ENCODE data around the gene CIBAR2.

The CIBAR2 gene

GRCh38 chr16:85072947-85073346, 39.3 kb downstream of the CIBAR2 start:
- no peak overlapping the region for H2BK5ac ChIP-seq (ENCODE audit: low read depth, low read length, poor library complexity, severe bottlenecking)
- no peaks in the 10 kb centered on the region for H3K9me3 ChIP-seq (ENCODE audit: control insufficient read depth, low read length)
- H3K36me3 ChIP-seq (ENCODE audit: control insufficient read depth in 1 of 2, insufficient read depth in 2 of 2, low read depth in 1 of 2, low read length in 2 of 2), result peaks cover 39 to 58% of the 10 kb centered on the region in 2 experiments
- no peak for DNase-seq
- no peak overlapping the region for H3K4ac ChIP-seq (ENCODE audit: low read depth in 1 of 2, low read length in 2 of 2)
- H3K18ac ChIP-seq (ENCODE audit: low read depth in 1 of 2, low read length in 2 of 2), result no peak overlapping the region
- no peak overlapping the region for H3K27ac ChIP-seq (ENCODE audit: low read length, poor library complexity, severe bottlenecking)
- 94% methylated on average over 11 of the region's 13 CpGs for WGBS
- no peaks in the 10 kb centered on the region for H3K4me1 ChIP-seq (ENCODE audit: control insufficient read depth, insufficient read depth, low read depth, low read length)
- no peak overlapping the region for H2BK15ac ChIP-seq (ENCODE audit: low read depth, poor library complexity, severe bottlenecking)
- H4K8ac ChIP-seq (ENCODE audit: low read length), result no peak overlapping the region
- no peaks in the 10 kb centered on the region for H3K27me3 ChIP-seq (ENCODE audit: control insufficient read depth in 1 of 2, insufficient read depth in 1 of 2, low read length in 2 of 2)
- H2AK5ac ChIP-seq (ENCODE audit: low read length, severe bottlenecking), result no peak overlapping the region
- no peak overlapping the region for H3K4me2 ChIP-seq (ENCODE audit: low read length, poor library complexity, severe bottlenecking)
- H3K23ac ChIP-seq (ENCODE audit: low read length in 2 of 2), result no peak overlapping the region
- no peak overlapping the region for H3K14ac ChIP-seq (ENCODE audit: low read length in 2 of 2)
- H2BK120ac ChIP-seq (ENCODE audit: low read depth, low read length), result no peak overlapping the region
- peak overlapping the region; percentile 63 for H3K9ac ChIP-seq (ENCODE audit: low read length)
- no peak overlapping the region for H2BK12ac ChIP-seq (ENCODE audit: low read length in 2 of 2)
- H4K91ac ChIP-seq (ENCODE audit: low read length), result no peak overlapping the region
- no peaks in the 10 kb centered on the region for H3K79me1 ChIP-seq (replicated peaks; ENCODE audit: low read length, poor library complexity, severe bottlenecking)
- H2AFZ ChIP-seq (ENCODE audit: low read depth, low read length), result no peak overlapping the region
- peak overlapping the region in 1 of 2 experiments; percentile 7 for H3K4me3 ChIP-seq (ENCODE audit: insufficient read depth in 1 of 2, low read depth in 1 of 2, low read length in 2 of 2)

GRCh38 chr16:85072076-85072860, 40.0 kb downstream of the CIBAR2 start:
- Histone ChIP-seq H2AK5ac (ENCODE audit: low read length, severe bottlenecking) (no peak overlapping the region), H3K4ac (ENCODE audit: low read depth in 1 of 2, low read length in 2 of 2) (no peak overlapping the region), H3K27me3 (ENCODE audit: control insufficient read depth in 1 of 2, insufficient read depth in 1 of 2, low read length in 2 of 2) (no peaks in the 10 kb centered on the region), H3K18ac (ENCODE audit: low read depth in 1 of 2, low read length in 2 of 2) (no peak overlapping the region), H3K9ac (ENCODE audit: low read length) (peak overlapping the region; percentile 55), H3K9me3 (ENCODE audit: control insufficient read depth, low read length) (no peaks in the 10 kb centered on the region), H3K27ac (ENCODE audit: low read length, poor library complexity, severe bottlenecking) (no peak overlapping the region), H3K36me3 (ENCODE audit: control insufficient read depth in 1 of 2, insufficient read depth in 2 of 2, low read depth in 1 of 2, low read length in 2 of 2) (peaks cover 38 to 59% of the 10 kb centered on the region in 2 experiments), H2BK12ac (ENCODE audit: low read length in 2 of 2) (no peak overlapping the region), H3K79me1 (replicated peaks; ENCODE audit: low read length, poor library complexity, severe bottlenecking) (peaks cover 1% of the 10 kb centered on the region), H2BK5ac (ENCODE audit: low read depth, low read length, poor library complexity, severe bottlenecking) (no peak overlapping the region), H3K14ac (ENCODE audit: low read length in 2 of 2) (no peak overlapping the region), H2BK120ac (ENCODE audit: low read depth, low read length) (no peak overlapping the region), H3K4me3 (ENCODE audit: insufficient read depth in 1 of 2, low read depth in 1 of 2, low read length in 2 of 2) (peak overlapping the region in 1 of 2 experiments; percentile 7), H3K4me2 (ENCODE audit: low read length, poor library complexity, severe bottlenecking) (no peak overlapping the region), H2BK15ac (ENCODE audit: low read depth, poor library complexity, severe bottlenecking) (no peak overlapping the region), H3K23ac (ENCODE audit: low read length in 2 of 2) (no peak overlapping the region), H4K8ac (ENCODE audit: low read length) (no peak overlapping the region), H4K91ac (ENCODE audit: low read length) (no peak overlapping the region), H2AFZ (ENCODE audit: low read depth, low read length) (no peak overlapping the region), H3K4me1 (ENCODE audit: control insufficient read depth, insufficient read depth, low read depth, low read length) (no peaks in the 10 kb centered on the region)
- DNase-seq, result no peak
- WGBS, result 98% methylated on average over 6 of the region's 8 CpGs

- H3K9ac ChIP-seq (ENCODE audit: low read length), result no peak overlapping the region
- 96% methylated on average over 7 of the region's 7 CpGs for WGBS
- H2BK5ac ChIP-seq (ENCODE audit: low read depth, low read length, poor library complexity, severe bottlenecking), result no peak overlapping the region
- no peak overlapping the region for H3K23ac ChIP-seq (ENCODE audit: low read length in 2 of 2)
- no peak overlapping the region for H3K14ac ChIP-seq (ENCODE audit: low read length in 2 of 2)
- H4K8ac ChIP-seq (ENCODE audit: low read length), result no peak overlapping the region
- H3K9me3 ChIP-seq (ENCODE audit: control insufficient read depth, low read length), result no peaks in the 10 kb centered on the region
- no peak overlapping the region for H2BK12ac ChIP-seq (ENCODE audit: low read length in 2 of 2)
- no peaks in the 10 kb centered on the region for H3K27me3 ChIP-seq (ENCODE audit: control insufficient read depth in 1 of 2, insufficient read depth in 1 of 2, low read length in 2 of 2)
- H3K36me3 ChIP-seq (ENCODE audit: control insufficient read depth in 1 of 2, insufficient read depth in 2 of 2, low read depth in 1 of 2, low read length in 2 of 2), result peaks cover 32 to 46% of the 10 kb centered on the region in 2 experiments
- peaks cover 1% of the 10 kb centered on the region for H3K79me1 ChIP-seq (replicated peaks; ENCODE audit: low read length, poor library complexity, severe bottlenecking)
- DNase-seq, result no peak
- no peak overlapping the region for H3K18ac ChIP-seq (ENCODE audit: low read depth in 1 of 2, low read length in 2 of 2)
- no peak overlapping the region for H4K91ac ChIP-seq (ENCODE audit: low read length)
- no peak overlapping the region for H3K27ac ChIP-seq (ENCODE audit: low read length, poor library complexity, severe bottlenecking)
- no peak overlapping the region for H2BK15ac ChIP-seq (ENCODE audit: low read depth, poor library complexity, severe bottlenecking)
- H3K4me2 ChIP-seq (ENCODE audit: low read length, poor library complexity, severe bottlenecking), result no peak overlapping the region
- no peak overlapping the region for H2BK120ac ChIP-seq (ENCODE audit: low read depth, low read length)
- H2AFZ ChIP-seq (ENCODE audit: low read depth, low read length), result no peak overlapping the region
- no peak overlapping the region for H3K4ac ChIP-seq (ENCODE audit: low read depth in 1 of 2, low read length in 2 of 2)
- peaks cover 1% of the 10 kb centered on the region for H3K4me1 ChIP-seq (ENCODE audit: control insufficient read depth, insufficient read depth, low read depth, low read length)
- H2AK5ac ChIP-seq (ENCODE audit: low read length, severe bottlenecking), result no peak overlapping the region
- no peak overlapping the region for H3K4me3 ChIP-seq (ENCODE audit: insufficient read depth in 1 of 2, low read depth in 1 of 2, low read length in 2 of 2)
Measured at GRCh38 chr16:85069171-85069570, 43.1 kb downstream of the CIBAR2 start.

GRCh38 chr16:85068746-85069145, 43.5 kb downstream of the CIBAR2 start:
- H3K4me2 ChIP-seq (ENCODE audit: low read length, poor library complexity, severe bottlenecking), result no peak overlapping the region
- H3K36me3 ChIP-seq (ENCODE audit: control insufficient read depth in 1 of 2, insufficient read depth in 2 of 2, low read depth in 1 of 2, low read length in 2 of 2), result peaks cover 32 to 46% of the 10 kb centered on the region in 2 experiments
- H3K79me1 ChIP-seq (replicated peaks; ENCODE audit: low read length, poor library complexity, severe bottlenecking), result peaks cover 1% of the 10 kb centered on the region
- H2AK5ac ChIP-seq (ENCODE audit: low read length, severe bottlenecking), result no peak overlapping the region
- no peak overlapping the region for H3K9ac ChIP-seq (ENCODE audit: low read length)
- H3K14ac ChIP-seq (ENCODE audit: low read length in 2 of 2), result no peak overlapping the region
- H3K4me3 ChIP-seq (ENCODE audit: insufficient read depth in 1 of 2, low read depth in 1 of 2, low read length in 2 of 2), result no peak overlapping the region
- no peak overlapping the region for H3K18ac ChIP-seq (ENCODE audit: low read depth in 1 of 2, low read length in 2 of 2)
- H3K9me3 ChIP-seq (ENCODE audit: control insufficient read depth, low read length), result no peaks in the 10 kb centered on the region
- H2BK120ac ChIP-seq (ENCODE audit: low read depth, low read length), result no peak overlapping the region
- H2BK12ac ChIP-seq (ENCODE audit: low read length in 2 of 2), result no peak overlapping the region
- H3K27me3 ChIP-seq (ENCODE audit: control insufficient read depth in 1 of 2, insufficient read depth in 1 of 2, low read length in 2 of 2), result no peaks in the 10 kb centered on the region
- H4K8ac ChIP-seq (ENCODE audit: low read length), result no peak overlapping the region
- WGBS, result 97% methylated on average over 8 of the region's 8 CpGs
- no peak overlapping the region for H2BK5ac ChIP-seq (ENCODE audit: low read depth, low read length, poor library complexity, severe bottlenecking)
- H2BK15ac ChIP-seq (ENCODE audit: low read depth, poor library complexity, severe bottlenecking), result no peak overlapping the region
- H3K4me1 ChIP-seq (ENCODE audit: control insufficient read depth, insufficient read depth, low read depth, low read length), result peaks cover 1% of the 10 kb centered on the region
- H2AFZ ChIP-seq (ENCODE audit: low read depth, low read length), result no peak overlapping the region
- no peak overlapping the region for H3K27ac ChIP-seq (ENCODE audit: low read length, poor library complexity, severe bottlenecking)
- no peak overlapping the region for H4K91ac ChIP-seq (ENCODE audit: low read length)
- no peak overlapping the region for H3K23ac ChIP-seq (ENCODE audit: low read length in 2 of 2)
- DNase-seq, result no peak
- H3K4ac ChIP-seq (ENCODE audit: low read depth in 1 of 2, low read length in 2 of 2), result no peak overlapping the region
